CD4-positive, alpha-beta T cell treated with Interleukin-17A for 4 hours (primary cell): ENCODE measurements around the gene PNKD.

Experiments used
- DNase-seq: peaks from one replicate; pipeline ENCODE4 v3.0.0-alpha.2; 2020; ENCODE audit warnings: mixed read lengths

PNKD gene

GRCh38 chr2:218345491-218346236 is 75.3 kb downstream of the PNKD start:
- no peak for DNase-seq

GRCh38 chr2:218347172-218347571 is 76.9 kb downstream of the PNKD start:
- DNase-seq = no peak

GRCh38 chr2:218354045-218354444 is 83.7 kb downstream of the PNKD start:
- no peak for DNase-seq

- no peak for DNase-seq
Observed at GRCh38 chr2:218354850-218355443, 84.6 kb downstream of the PNKD start.

GRCh38 chr2:218357236-218358177 is 87.2 kb downstream of the PNKD start:
- DNase-seq = no peak

- DNase-seq = no peak
Observed at GRCh38 chr2:218360453-218360852, 90.1 kb downstream of the PNKD start.

- no peak for DNase-seq
Observed at GRCh38 chr2:218362606-218363005, 92.3 kb downstream of the PNKD start.

- DNase-seq = no peak
Observed at GRCh38 chr2:218363736-218364135, 93.4 kb downstream of the PNKD start.

GRCh38 chr2:218364196-218364595 is 93.9 kb downstream of the PNKD start:
- DNase-seq = no peak

- no peak for DNase-seq
Observed at GRCh38 chr2:218366621-218367414, 96.5 kb downstream of the PNKD start.

- DNase-seq = peak; percentile 78
Observed at GRCh38 chr2:218367415-218368149, 97.3 kb downstream of the PNKD start.

- peak; percentile 25 for DNase-seq
Observed at GRCh38 chr2:218368150-218368528, 97.8 kb downstream of the PNKD start.

GRCh38 chr2:218368621-218369153 is 98.4 kb downstream of the PNKD start:
- DNase-seq = peak; percentile 27

- DNase-seq = no peak
Observed at GRCh38 chr2:218369330-218369729, 99.0 kb downstream of the PNKD start.

- DNase-seq = no peak
Observed at GRCh38 chr2:218370410-218371063, 100.2 kb downstream of the PNKD start.

- no peak for DNase-seq
Observed at GRCh38 chr2:218371983-218372350, 101.6 kb downstream of the PNKD start.

- DNase-seq = no peak
Observed at GRCh38 chr2:218374795-218375194, 104.5 kb downstream of the PNKD start.

GRCh38 chr2:218375212-218375611 is 104.9 kb downstream of the PNKD start:
- no peak for DNase-seq

GRCh38 chr2:218378053-218378452 is 107.7 kb downstream of the PNKD start:
- no peak for DNase-seq

- DNase-seq = no peak
Observed at GRCh38 chr2:218381916-218382366, 111.6 kb downstream of the PNKD start, which contains the start of gene SLC11A1. Gene SLC11A1 (plus strand): TSS chr2:218382273. CDS start chr2:218382369, 96 bp downstream.

- DNase-seq = no peak
Observed at GRCh38 chr2:218382785-218383184, 112.5 kb downstream of the PNKD start.
